HCT116 (cell line): ENCODE results near the gene KIR2DL3. TPM values are rescaled to one million over a fixed set of nuclear protein-coding genes. Genes with fewer than 3 reads are reported as not detected.

Source experiments
- ATAC-seq: fragments of 200-7000 bp; cut with Tn5 transposase; 2 replicates; pipeline ENCODE4 v1.9.1; 2020; ENCODE audit warnings: mild to moderate bottlenecking, moderate library complexity
- BruUV-seq: library from RNA; stranded (reverse); fragments of 400-500 nt; replicated peaks from 2 replicates; lab custom pipeline; 2021; lab: Mats Ljungman, UMichigan
- CTCF ChIA-PET: fragments of 300-600 bp; sonication (Branson Sonifier 250); formaldehyde crosslinking; loops from one replicate; lab custom pipeline; 2021; ENCODE audit warnings: antibody characterized with exemption; lab: Charles Lee
- POLR2A ChIA-PET: fragments of 300-600, 350-600 bp; sonication (Branson Sonifier 250); formaldehyde crosslinking; loops from one replicate; lab custom pipeline; 2021; ENCODE audit warnings: antibody characterized with exemption; lab: Charles Lee
- RAD21 ChIA-PET, 2 experiments: fragments of 300-600 bp; sonication (Branson Sonifier 250); formaldehyde crosslinking; loops; one replicate each; lab custom pipeline; 2023; ENCODE audit warnings: low total read pairs in 2 of 2; ENCODE audit not compliant: uncharacterized antibody in 2 of 2, unreplicated experiment in 2 of 2, low non-redundant PET in 1 of 2; lab: Charles Lee
- DNase-seq: peaks from one replicate; pipeline ENCODE4 v3.0.0-alpha.2; 2010; ENCODE audit warnings: low read depth, low spot score
- H2AFZ ChIP-seq: fragments of 200-600 bp; shearing (Covaris generic), sonication (generic); 2 replicates; pipeline ENCODE4 v1.6.1; 2017; ENCODE audit warnings: low read depth, mixed run types, mixed read lengths, antibody characterized with exemption, low read length; ENCODE audit not compliant: poor library complexity, severe bottlenecking
- H3K27ac ChIP-seq: 2 replicates; pipeline ENCODE4 v1.5.1; 2012; ENCODE audit warnings: low read depth, low read length
- H3K27me3 ChIP-seq: fragments of 200-600 bp; sonication (generic); 2 replicates; pipeline ENCODE4 v1.6.1; 2016; ENCODE audit warnings: mixed run types, low read length, mixed read lengths; ENCODE audit not compliant: insufficient read depth
- H3K36me3 ChIP-seq, 2 experiments: fragments of 200-500 bp in 1 of 2; fragments of 200-600 bp in 1 of 2; sonication (Bioruptor generic) in 1 of 2; sonication (generic) in 1 of 2; 2 replicates each; pipeline versions ENCODE4 v1.5.1 to v1.6.1; 2014 to 2016; ENCODE audit warnings: low read length in 2 of 2, inconsistent platforms in 1 of 2, mixed read lengths in 1 of 2, mixed run types in 1 of 2; ENCODE audit not compliant: insufficient read depth in 2 of 2, control insufficient read depth in 1 of 2
- H3K4me1 ChIP-seq, 2 experiments: fragments of 200-600 bp in 1 of 2; sonication (generic) in 1 of 2; 2 replicates each; pipeline versions ENCODE4 v1.5.1 to v1.6.1; 2012 to 2017; ENCODE audit warnings: low read length in 2 of 2, inconsistent platforms in 1 of 2, mild to moderate bottlenecking in 1 of 2, mixed read lengths in 1 of 2, mixed run types in 1 of 2, moderate library complexity in 1 of 2; ENCODE audit not compliant: insufficient read depth in 2 of 2, control insufficient read depth in 1 of 2
- H3K4me2 ChIP-seq: fragments of 200-600 bp; sonication (generic); 2 replicates; pipeline ENCODE4 v1.6.1; 2017; ENCODE audit warnings: mixed run types, low read length, mixed read lengths
- H3K4me3 ChIP-seq, 2 experiments: fragments of 200-600 bp in 1 of 2; sonication (generic) in 1 of 2; replicated peaks in 1 of 2; 2 replicates each; pipeline ENCODE4 v1.5.1; 2011 to 2016; ENCODE audit warnings: low read length in 2 of 2, control low read depth in 1 of 2, low read depth in 1 of 2, mild to moderate bottlenecking in 1 of 2, mixed read lengths in 1 of 2, mixed run types in 1 of 2
- H3K79me2 ChIP-seq: fragments of 200-600 bp; sonication (generic); 2 replicates; pipeline ENCODE4 v1.6.1; 2017; ENCODE audit warnings: mild to moderate bottlenecking, mixed run types, low read length, moderate library complexity, mixed read lengths; ENCODE audit not compliant: insufficient read depth
- H3K9ac ChIP-seq: fragments of 200-600 bp; sonication (generic); 2 replicates; pipeline ENCODE4 v1.6.1; 2016; ENCODE audit warnings: low read length, mixed read lengths
- H3K9me2 ChIP-seq: fragments of 200-600 bp; sonication (generic), shearing (Covaris generic); 2 replicates; pipeline ENCODE4 v1.6.1; 2017; ENCODE audit warnings: mixed run types, mild to moderate bottlenecking, moderate library complexity; ENCODE audit not compliant: insufficient read depth
- H3K9me3 ChIP-seq, 2 experiments: fragments of 200-500 bp in 1 of 2; fragments of 200-600 bp in 1 of 2; sonication (Bioruptor generic) in 1 of 2; sonication (generic) in 1 of 2; 2 replicates each; pipeline ENCODE4 v1.6.1; 2014 to 2017; ENCODE audit warnings: low read length in 2 of 2, mixed read lengths in 2 of 2, inconsistent platforms in 1 of 2, low read depth in 1 of 2, mild to moderate bottlenecking in 1 of 2, mixed run types in 1 of 2, moderate library complexity in 1 of 2; ENCODE audit not compliant: control insufficient read depth in 1 of 2, insufficient read depth in 1 of 2
- H4K20me1 ChIP-seq: fragments of 200-600 bp; sonication (generic), shearing (Covaris generic); 2 replicates; pipeline ENCODE4 v1.6.1; 2017; ENCODE audit warnings: mixed run types, mild to moderate bottlenecking, moderate library complexity; ENCODE audit not compliant: insufficient read depth
- ATF3 ChIP-seq: IDR thresholded peaks from 2 replicates; pipeline ENCODE4 v1.6.1; 2012
- CBX3 ChIP-seq: IDR thresholded peaks from 2 replicates; pipeline ENCODE4 v1.6.1; 2012; ENCODE audit warnings: low read depth
- CEBPB ChIP-seq: IDR thresholded peaks from 2 replicates; pipeline ENCODE4 v1.6.1; 2012; ENCODE audit warnings: low read depth
- ELF1 ChIP-seq: IDR thresholded peaks from 2 replicates; pipeline ENCODE4 v1.6.1; 2012; ENCODE audit warnings: low read depth, borderline replicate concordance
- EZH2 ChIP-seq: fragments of 200-600 bp; sonication (generic); IDR thresholded peaks from 2 replicates; pipeline ENCODE4 v1.6.1; 2017; ENCODE audit warnings: antibody characterized with exemption, mixed run types
- EZH2phosphoT487 ChIP-seq: fragments of 200-600 bp; IDR thresholded peaks from 2 replicates; pipeline ENCODE4 v1.6.1; 2018; ENCODE audit warnings: antibody characterized with exemption, borderline replicate concordance
- MAX ChIP-seq: IDR thresholded peaks from 2 replicates; pipeline ENCODE4 v1.6.1; 2012
- POLR2A ChIP-seq: IDR thresholded peaks from 2 replicates; pipeline ENCODE4 v1.7.0; 2011; ENCODE audit warnings: borderline replicate concordance; ENCODE audit not compliant: insufficient read depth, insufficient read length; ENCODE audit errors: extremely low read depth
- POLR2AphosphoS5 ChIP-seq: IDR thresholded peaks from 2 replicates; pipeline ENCODE4 v1.6.1; 2011; ENCODE audit warnings: mild to moderate bottlenecking, low read depth, low read length, moderate library complexity
- RAD21 ChIP-seq: IDR thresholded peaks from 2 replicates; pipeline ENCODE4 v1.6.1; 2012; ENCODE audit warnings: low read depth, mild to moderate bottlenecking
- REST ChIP-seq: IDR thresholded peaks from 2 replicates; pipeline ENCODE4 v1.6.1; 2012; ENCODE audit warnings: low read depth
- SIN3A ChIP-seq: IDR thresholded peaks from 2 replicates; pipeline ENCODE4 v1.6.1; 2012; ENCODE audit warnings: low read depth
- SP1 ChIP-seq: IDR thresholded peaks from 2 replicates; pipeline ENCODE4 v1.6.1; 2012; ENCODE audit warnings: low read depth
- SRF ChIP-seq: IDR thresholded peaks from 2 replicates; pipeline ENCODE4 v1.6.1; 2012; ENCODE audit warnings: low read depth
- TCF7L2 ChIP-seq: IDR thresholded peaks from 2 replicates; pipeline ENCODE4 v1.7.0; 2011; ENCODE audit warnings: borderline replicate concordance, inconsistent platforms; ENCODE audit not compliant: insufficient read depth, insufficient read length; ENCODE audit errors: extremely low read depth
- YY1 ChIP-seq: IDR thresholded peaks from 2 replicates; pipeline ENCODE4 v1.6.1; 2011; ENCODE audit warnings: low read length, low read depth, moderate library complexity, mild to moderate bottlenecking; ENCODE audit not compliant: insufficient replicate concordance; ENCODE audit errors: extremely low read depth
- ZBTB33 ChIP-seq: IDR thresholded peaks from 2 replicates; pipeline ENCODE4 v1.6.1; 2011; ENCODE audit warnings: mild to moderate bottlenecking, low read length, moderate library complexity; ENCODE audit not compliant: insufficient replicate concordance; ENCODE audit errors: extremely low read depth
- ZFX ChIP-seq: fragments of 450-650 bp; IDR thresholded peaks from 2 replicates; pipeline ENCODE4 v1.6.1; 2017
- ZNF274 ChIP-seq: fragments of 200-500 bp; sonication (Bioruptor generic); IDR thresholded peaks from 2 replicates; pipeline ENCODE4 v1.6.1; 2014; ENCODE audit warnings: mild to moderate bottlenecking, low read depth, low read length, inconsistent platforms
- intact Hi-C: fragments of 100-400 bp; cut with micrococcal nuclease; formaldehyde crosslinking; loops from 2 replicates; pipeline ENCODE4 v1.10.0; 2022
- total RNA-seq: library from RNA; stranded (reverse); gene quantifications from one replicate; pipeline ENCODE4 v1.2.1, GENCODE V29; 2021; ENCODE audit not compliant: unreplicated experiment

Gene KIR2DL3
- total RNA-seq, 1 experiment from 2014 or later = not detected

GRCh38 chr19:54727562-54727961, 10.8 kb upstream of the KIR2DL3 start:
- POLR2A ChIA-PET = no interaction called here

More at GRCh38 chr19:54727562-54727961, 10.8 kb upstream of the KIR2DL3 start:
- DNase-seq (no peak), ATAC-seq (no peak)
- H2AFZ ChIP-seq = no peak overlapping the region
- H3K9ac ChIP-seq = no peak overlapping the region
- H3K4me1 ChIP-seq = no peaks in the 10 kb centered on the region
- H3K27ac ChIP-seq = no peak overlapping the region
- no peak for TF ChIP-seq ZFX
- TF ChIP-seq CEBPB = no peak
- TF ChIP-seq POLR2AphosphoS5 = no peak
- TF ChIP-seq YY1 = no peak
- TF ChIP-seq SIN3A = no peak
- TF ChIP-seq ELF1 = no peak
- TF ChIP-seq MAX = no peak
- no peak for TF ChIP-seq CBX3
- TF ChIP-seq ZBTB33 = no peak
- no peak for TF ChIP-seq TCF7L2
- TF ChIP-seq ATF3 = no peak
- TF ChIP-seq RAD21 = no peak
- TF ChIP-seq SRF = no peak
- TF ChIP-seq POLR2A = no peak
- TF ChIP-seq REST = no peak
- no peak for TF ChIP-seq ZNF274
- TF ChIP-seq SP1 = no peak
- TF ChIP-seq EZH2phosphoT487 = no peak
- TF ChIP-seq EZH2 = no peak
- ChIA-PET CTCF (no interaction called here), RAD21 (no interaction called here)
- no peak overlapping the region for H3K4me3 ChIP-seq
- H3K9me2 ChIP-seq = no peaks in the 10 kb centered on the region
- BruUV-seq = no TSS peak
- intact Hi-C loops = no loop called here
- H3K27me3 ChIP-seq = peaks cover 22% of the 10 kb centered on the region
- no peaks in the 10 kb centered on the region for H3K79me2 ChIP-seq
- no peaks in the 10 kb centered on the region; a peak in 1 of 4 replicates for H3K9me3 ChIP-seq
- no peaks in the 10 kb centered on the region for H4K20me1 ChIP-seq
- H3K36me3 ChIP-seq = no peaks in the 10 kb centered on the region
- H3K4me2 ChIP-seq = no peak overlapping the region
